ENCODE data around the gene HYAL1.
"Not testable (repeated sequence)": the region's sequence is repeated elsewhere in the genome, so short reads cannot be mapped to it uniquely, and the experiment has no call there.

HYAL1 gene

GRCh38 chr3:50292159-50293078 lies 11.0 kb downstream of the HYAL1 start, which contains the start of gene IFRD2:
TSS of gene IFRD2 (minus strand) at chr3:50292429. CDS start at chr3:50292274, 155 bp downstream.
- DNase-seq = peak; percentile 97

DNA sequence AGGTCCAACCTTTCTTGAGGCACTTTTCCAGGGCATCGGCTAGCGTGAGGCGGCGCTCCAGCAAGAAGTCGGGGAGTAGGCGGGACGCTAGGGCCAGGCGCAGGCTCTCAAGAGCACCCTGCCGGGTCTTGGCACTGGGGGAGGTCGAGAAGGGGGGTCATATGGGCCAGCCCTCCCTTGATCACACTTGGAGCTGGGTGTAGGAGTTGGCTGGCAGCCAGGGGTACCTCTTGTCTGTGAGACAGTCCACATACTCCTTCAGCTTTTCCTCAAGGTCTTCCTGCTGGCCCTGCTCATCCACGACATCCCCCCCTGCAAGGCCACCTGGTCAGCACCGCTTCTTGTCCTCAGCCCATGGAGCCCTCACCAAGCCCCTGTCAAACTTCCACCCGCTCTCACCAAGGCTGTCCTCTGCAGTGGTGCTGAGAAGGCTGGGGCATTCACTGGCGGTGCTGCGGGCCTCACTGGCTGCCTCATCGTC lies 13.2 kb downstream of the HYAL1 start:
- DNase-seq = no peak

GRCh38 chr3:50289130-50289529 lies 14.2 kb downstream of the HYAL1 start:
- no peak for DNase-seq

DNA sequence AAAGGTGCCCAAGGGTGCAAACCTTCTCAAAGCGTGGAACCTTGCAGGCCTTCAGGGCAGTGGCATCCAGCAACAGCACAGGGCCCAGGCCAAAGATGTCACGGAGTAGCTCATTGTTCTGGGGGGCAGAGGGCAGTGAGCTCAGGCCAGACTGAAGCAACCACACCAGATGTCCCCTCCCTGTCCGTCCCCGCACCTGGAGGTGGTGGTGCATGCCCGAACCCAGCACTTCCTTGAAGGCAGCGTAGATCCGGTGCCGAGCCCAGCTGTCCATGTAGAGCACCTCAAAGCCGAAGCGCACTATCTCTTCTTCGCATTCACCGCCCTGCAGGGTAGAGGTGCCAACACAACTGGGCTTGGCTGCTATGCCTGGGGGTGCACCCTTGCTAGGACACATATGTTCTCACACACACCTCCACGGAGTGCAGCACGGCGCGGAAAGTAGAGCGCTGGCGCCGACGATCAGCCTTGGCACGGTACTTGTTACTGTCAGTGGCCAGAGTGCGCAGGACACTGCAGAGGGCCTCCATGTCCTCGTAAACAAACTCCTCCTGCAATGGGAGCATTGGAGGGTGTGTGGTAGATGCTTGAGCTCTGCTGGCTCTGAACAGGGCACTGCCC lies 14.9 kb downstream of the HYAL1 start:
- no peak for DNase-seq

DNA sequence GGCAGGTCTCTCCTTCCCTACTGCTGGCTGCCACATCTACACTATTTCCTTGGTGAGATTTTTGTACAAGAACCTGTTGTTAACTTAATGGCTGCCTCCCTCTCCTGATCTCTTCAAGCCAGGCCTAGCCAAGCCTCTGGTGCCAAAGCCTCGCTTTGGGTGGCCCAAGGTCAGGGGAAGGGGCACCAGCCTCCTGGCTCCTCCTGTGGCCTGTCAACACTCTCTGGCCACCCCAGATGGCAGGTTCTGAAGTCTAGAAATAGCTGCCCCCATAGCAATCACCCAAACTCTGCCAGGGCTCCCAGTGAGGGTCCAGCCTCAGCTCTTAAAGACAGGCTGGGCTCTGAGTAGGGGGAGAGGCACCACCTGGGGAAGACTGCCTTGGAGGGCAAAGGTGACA lies 16.1 kb downstream of the HYAL1 start:
- DNase-seq = no peak

- DNase-seq = no peak
Observed at GRCh38 chr3:50286322-50287227, 16.8 kb downstream of the HYAL1 start.

GRCh38 chr3:50284121-50284520 lies 19.3 kb downstream of the HYAL1 start:
- DNase-seq = not testable (repeated sequence)

DNA sequence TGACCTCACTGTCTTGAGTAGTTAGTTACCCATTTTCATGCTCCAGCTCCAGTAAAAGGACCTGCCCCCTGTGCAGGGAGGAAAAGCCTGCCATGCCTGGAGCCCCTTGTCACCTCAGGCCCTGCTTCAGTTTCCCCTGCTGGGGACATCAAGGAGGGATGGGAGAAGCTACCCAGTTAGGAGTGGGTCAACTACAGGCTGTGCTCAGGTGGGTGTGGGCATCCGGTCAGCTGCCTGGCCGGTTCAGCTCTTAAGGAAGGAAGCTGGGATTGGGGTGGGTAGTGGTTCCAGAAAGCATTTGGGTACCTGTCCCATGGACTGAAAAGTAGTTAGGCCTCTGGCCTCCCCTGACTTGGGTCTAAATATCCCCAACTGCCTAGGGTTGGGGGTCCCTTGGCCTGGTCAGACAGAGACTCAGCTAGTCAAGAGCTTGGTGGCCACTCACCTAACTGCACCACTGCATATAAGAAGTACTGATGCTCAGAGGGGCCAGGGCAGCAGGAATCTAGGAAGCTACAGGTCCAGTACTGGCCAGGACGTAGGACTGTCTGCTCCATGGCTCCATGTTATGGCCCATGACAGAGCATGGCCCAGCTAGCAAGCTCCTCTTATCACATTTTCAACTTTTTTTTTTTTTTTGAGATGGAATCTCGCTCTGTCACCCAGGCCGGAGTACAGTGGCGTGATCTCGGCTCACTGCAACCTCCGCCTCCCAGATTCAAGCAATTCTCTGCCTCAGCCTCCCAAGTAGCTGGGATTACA lies 23.9 kb downstream of the HYAL1 start:
- DNase-seq = no peak

DNA sequence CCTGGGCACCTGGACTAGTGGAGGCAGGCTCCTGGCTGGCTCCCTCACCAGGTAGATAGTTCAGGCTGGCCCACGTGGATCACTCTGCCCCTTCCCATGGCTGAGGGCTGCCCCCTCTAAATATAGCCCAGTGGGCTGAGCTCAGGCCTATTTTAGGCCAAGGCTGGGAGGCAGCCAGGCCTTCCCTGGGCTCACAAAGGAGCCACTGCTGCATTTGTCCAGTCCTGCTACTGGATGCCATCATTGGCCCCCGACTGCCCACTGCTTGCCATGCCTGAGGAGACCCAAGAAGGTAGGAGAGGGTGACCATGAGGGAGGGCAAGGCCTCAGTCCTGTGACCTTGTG lies 24.5 kb downstream of the HYAL1 start, which contains the start of gene LSMEM2:
Gene LSMEM2 (plus strand): TSS at position 208 of the 345 bp plus-strand sequence. CDS start 27 bp downstream, at position 235.
- no peak for DNase-seq

GRCh38 chr3:50278123-50278879 lies 25.1 kb downstream of the HYAL1 start:
- DNase-seq = no peak

DNA sequence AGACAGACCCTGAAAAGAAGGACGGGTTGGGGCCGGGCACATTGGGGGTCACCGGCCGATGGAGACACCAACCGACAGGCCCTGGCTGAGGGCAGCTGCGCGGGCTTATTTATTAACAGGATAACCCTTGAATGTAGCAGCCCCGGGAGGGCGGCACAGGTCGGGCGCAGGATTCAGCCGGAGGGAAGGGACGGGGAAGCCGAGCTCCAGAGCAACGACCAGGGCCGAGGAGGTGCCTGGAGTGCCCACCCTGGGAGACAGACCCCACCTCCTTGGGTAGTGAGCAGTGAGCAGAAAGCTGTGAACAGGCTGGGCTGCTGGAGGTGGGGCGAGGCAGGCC lies 26.6 kb downstream of the HYAL1 start:
- DNase-seq = no peak

DNA sequence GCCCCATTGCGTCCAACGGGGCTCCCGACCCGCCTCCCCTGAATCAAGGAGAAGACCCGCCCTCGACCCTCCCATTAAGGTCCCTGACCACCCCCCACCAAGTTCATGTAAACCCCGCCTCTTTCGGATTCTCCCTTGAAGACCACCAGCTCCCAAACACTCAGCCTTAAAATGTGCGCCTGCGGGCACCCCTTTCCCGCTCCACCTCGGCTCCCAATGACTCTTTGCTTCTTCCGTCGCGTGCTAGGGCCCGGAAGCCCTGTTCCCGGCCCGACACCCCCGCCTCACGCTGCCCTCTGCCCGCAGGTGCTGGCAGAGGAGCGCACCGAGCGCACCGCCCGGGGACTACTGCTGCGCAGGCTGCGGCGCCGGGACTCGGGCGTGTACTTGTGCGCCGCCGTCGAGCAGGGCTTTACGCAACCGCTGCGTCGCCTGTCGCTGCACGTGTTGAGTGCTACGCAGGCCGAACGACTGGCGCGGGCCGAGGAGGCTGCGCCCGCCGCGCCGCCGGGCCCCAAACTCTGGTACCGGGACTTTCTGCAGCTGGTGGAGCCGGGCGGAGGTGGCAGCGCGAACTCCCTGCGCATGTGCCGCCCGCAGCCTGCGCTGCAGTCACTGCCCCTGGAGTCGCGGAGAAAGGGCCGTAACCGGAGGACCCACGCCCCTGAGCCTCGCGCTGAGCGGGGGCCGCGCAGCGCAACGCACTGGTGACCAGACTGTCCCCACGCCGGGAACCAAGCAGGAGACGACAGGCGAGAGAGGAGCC lies 27.2 kb downstream of the HYAL1 start:
- peak; percentile 24 for DNase-seq

- DNase-seq = no peak
Observed at GRCh38 chr3:50275141-50275995, 28.0 kb downstream of the HYAL1 start.

DNA sequence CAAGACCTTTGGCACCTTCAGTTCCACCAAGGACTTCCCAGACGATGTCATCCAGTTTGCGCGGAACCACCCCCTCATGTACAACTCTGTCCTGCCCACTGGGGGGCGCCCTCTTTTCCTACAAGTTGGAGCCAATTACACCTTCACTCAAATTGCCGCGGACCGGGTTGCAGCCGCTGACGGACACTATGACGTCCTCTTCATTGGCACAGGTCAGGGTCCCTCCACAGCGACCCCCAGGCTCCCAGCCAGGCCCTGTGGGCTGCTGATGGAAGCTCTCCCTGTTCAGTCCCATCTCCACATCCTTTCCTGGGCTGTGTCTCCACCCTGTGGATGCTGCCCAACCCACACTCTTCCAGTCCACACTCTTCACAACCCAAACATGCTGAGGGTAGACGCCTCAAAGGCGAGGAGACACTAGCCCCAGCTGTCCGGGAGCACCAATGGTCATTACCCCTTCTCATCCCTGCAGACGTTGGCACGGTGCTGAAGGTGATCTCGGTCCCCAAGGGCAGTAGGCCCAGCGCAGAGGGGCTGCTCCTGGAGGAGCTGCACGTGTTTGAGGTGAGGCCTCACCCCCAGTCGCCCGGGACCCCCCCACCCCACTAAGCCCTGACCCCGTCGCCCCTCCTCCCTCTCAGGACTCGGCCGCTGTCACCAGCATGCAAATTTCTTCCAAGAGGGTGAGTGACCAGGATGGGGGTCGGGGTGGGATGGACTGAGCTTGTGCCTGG lies 28.8 kb downstream of the HYAL1 start:
- DNase-seq = peak; percentile 72

DNA sequence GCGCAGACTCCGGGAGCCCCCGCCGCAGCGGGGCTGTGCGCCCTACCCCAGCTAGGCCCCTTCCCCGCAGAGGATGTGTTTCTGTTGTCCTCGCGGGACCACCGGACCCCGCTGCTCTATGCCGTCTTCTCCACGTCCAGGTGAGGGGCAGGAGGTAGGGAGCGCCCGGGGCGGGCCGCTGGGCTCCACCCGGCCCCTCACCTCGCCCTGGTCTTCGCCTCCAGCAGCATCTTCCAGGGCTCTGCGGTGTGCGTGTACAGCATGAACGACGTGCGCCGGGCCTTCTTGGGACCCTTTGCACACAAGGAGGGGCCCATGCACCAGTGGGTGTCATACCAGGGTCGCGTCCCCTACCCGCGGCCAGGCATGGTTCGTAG lies 29.7 kb downstream of the HYAL1 start:
- no peak for DNase-seq

DNA sequence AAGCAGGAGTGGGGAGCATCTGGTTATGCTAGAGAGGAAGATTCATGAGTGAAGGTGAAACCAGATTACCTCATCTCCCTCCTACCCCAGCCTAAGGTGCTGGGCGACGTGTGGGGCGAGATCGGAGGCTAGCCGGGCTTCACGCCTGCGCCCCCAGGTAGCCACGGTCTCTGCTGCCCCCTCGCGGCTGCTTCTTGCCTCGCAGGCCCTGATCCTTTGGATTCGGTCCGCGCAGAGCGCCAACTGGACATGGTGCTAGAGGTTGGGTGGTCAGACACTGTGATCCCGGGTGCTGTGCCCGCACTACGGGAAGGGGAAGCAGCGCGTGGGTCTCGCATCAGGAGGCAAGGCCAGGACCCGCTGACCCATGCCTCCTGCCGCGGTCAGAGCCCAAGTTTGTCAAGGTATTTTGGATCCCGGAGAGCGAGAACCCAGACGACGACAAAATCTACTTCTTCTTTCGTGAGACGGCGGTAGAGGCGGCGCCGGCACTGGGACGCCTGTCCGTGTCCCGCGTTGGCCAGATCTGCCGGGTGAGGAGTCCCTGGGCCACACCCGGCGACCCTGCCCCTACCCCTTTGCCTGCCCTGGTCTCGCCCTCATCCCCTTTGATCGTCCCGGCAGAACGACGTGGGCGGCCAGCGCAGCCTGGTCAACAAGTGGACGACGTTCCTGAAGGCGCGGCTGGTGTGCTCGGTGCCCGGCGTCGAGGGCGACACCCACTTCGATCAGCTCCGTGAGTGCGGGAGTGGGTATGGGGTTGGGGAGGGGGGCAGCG lies 30.3 kb downstream of the HYAL1 start:
- peak; percentile 84 for DNase-seq

- DNase-seq = not testable (repeated sequence)
Observed at GRCh38 chr3:50272538-50272910, 30.9 kb downstream of the HYAL1 start.

DNA sequence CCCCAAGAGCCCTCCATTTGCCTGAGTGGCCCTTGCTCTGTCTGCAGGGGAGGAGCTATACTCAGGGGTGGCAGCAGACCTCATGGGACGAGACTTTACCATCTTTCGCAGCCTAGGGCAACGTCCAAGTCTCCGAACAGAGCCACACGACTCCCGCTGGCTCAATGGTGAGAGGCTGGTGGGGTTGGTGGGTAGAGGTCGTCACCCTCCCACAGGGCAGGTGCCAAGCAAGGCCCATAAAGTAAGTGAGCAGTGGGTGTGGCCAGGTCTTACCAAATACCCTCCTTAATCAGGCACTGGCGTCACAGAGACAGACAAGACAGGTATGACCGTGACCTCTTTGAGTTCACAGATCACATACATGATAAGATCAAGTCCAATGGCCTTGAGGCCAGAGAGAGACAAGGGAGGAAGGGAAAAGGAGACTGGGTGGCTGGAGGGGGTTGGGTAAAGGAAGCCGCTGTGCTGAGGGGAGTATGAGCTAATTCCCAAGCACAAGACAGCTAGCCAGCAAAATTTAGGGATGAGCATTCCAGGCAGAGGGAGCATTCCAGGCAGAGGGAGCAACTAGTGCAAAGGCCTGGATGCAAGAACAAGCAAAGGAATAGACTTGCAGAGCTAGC lies 31.9 kb downstream of the HYAL1 start:
- no peak for DNase-seq

Measured in CD4-positive, alpha-beta T cell treated with Interleukin-21 for 1 hour (primary cell).